Natural killer cell (primary cell): ENCODE measurements around the gene RMC1. TPM values are rescaled to one million over a fixed set of nuclear protein-coding genes. Genes with fewer than 3 reads are reported as not detected.
"Not testable (repeated sequence)": the region's sequence is repeated elsewhere in the genome, so short reads cannot be mapped to it uniquely, and the experiment has no call there.

Experiments used
- ATAC-seq, 3 donors: fragments of 150-1000 bp in 2 of 3; fragments of 200-7000 bp in 1 of 3; cut with Tn5 transposase; 1 replicate in 1 of 3; 2 replicates in 2 of 3; pipeline ENCODE4 v1.10.0; 2021; ENCODE audit warnings: mild to moderate bottlenecking in 2 of 3, moderate library complexity in 2 of 3
- DNase-seq, 2 donors: peaks; one replicate each; pipeline versions ENCODE4 v3.0.0 to v3.0.0-alpha.2; 2013 to 2021; ENCODE audit warnings: mixed read lengths in 1 of 2
- H3K27ac ChIP-seq: one replicate; pipeline ENCODE4 v1.5.1; 2013; ENCODE audit warnings: mild to moderate bottlenecking, low read length
- H3K27me3 ChIP-seq: one replicate; pipeline ENCODE4 v1.6.1; 2013; ENCODE audit warnings: low read length; ENCODE audit not compliant: control insufficient read depth, insufficient read depth
- H3K36me3 ChIP-seq: one replicate; pipeline ENCODE4 v1.6.1; 2013; ENCODE audit warnings: low read length; ENCODE audit not compliant: control insufficient read depth, insufficient read depth
- H3K4me1 ChIP-seq: one replicate; pipeline ENCODE4 v1.6.1; 2013; ENCODE audit warnings: low read length; ENCODE audit not compliant: control insufficient read depth, insufficient read depth
- H3K4me3 ChIP-seq: one replicate; pipeline ENCODE4 v1.5.1; 2013; ENCODE audit warnings: low read length
- H3K9me3 ChIP-seq: one replicate; pipeline ENCODE4 v1.6.1; 2013; ENCODE audit warnings: low read length; ENCODE audit not compliant: control insufficient read depth, insufficient read depth
- H3K27ac Mint-ChIP-seq, 2 donors: one replicate each; pipeline ENCODE4 v1.8.0; 2022; ENCODE audit warnings: mild to moderate bottlenecking in 2 of 2, mixed read lengths in 2 of 2, moderate library complexity in 1 of 2
- H3K27me3 Mint-ChIP-seq, 2 donors: one replicate each; pipeline ENCODE4 v1.8.0; 2022; ENCODE audit warnings: low read depth in 2 of 2, mixed read lengths in 2 of 2
- H3K36me3 Mint-ChIP-seq: one replicate; pipeline ENCODE4 v1.8.0; 2022; ENCODE audit warnings: mixed read lengths
- H3K4me1 Mint-ChIP-seq, 2 donors: one replicate each; pipeline ENCODE4 v1.8.0; 2022; ENCODE audit warnings: mixed read lengths in 2 of 2
- H3K4me3 Mint-ChIP-seq: one replicate; pipeline ENCODE4 v1.8.0; 2022; ENCODE audit warnings: mild to moderate bottlenecking, moderate library complexity, mixed read lengths
- H3K9me3 Mint-ChIP-seq, 2 donors: one replicate each; pipeline ENCODE4 v1.8.0; 2022; ENCODE audit warnings: mixed read lengths in 2 of 2
- WGBS: methylation state at CpG from one replicate; pipeline ENCODE4 v1.1.7; 2013; ENCODE audit warnings: missing lambda C conversion rate; ENCODE audit not compliant: insufficient coverage; 5-methylcytosine and 5-hydroxymethylcytosine counted together
- intact Hi-C: fragments of 100-400 bp; cut with micrococcal nuclease; formaldehyde crosslinking; loops from one replicate; pipeline ENCODE4 v1.14.2; 2022
- total RNA-seq, 4 donors: library from RNA; stranded (reverse); fragments of 120-200 nt in 1 of 4; gene quantifications; one replicate each; pipeline versions ENCODE4 v1.2.3 to v1.2.4, GENCODE V29; 2013 to 2022
- TF ChIP-seq, protein P1 (sequence below): fragments of 200-600 bp; IDR thresholded peaks from one replicate; pipeline ENCODE4 v1.8.0; 2022; ENCODE audit warnings: antibody characterized with exemption

The RMC1 gene
- total RNA-seq, 3 donors from 2014 or later (not counting 1 experiment from before 2014, with no cell fraction given), result 71.1 to 84.4 (median 77.2) TPM

DNA sequence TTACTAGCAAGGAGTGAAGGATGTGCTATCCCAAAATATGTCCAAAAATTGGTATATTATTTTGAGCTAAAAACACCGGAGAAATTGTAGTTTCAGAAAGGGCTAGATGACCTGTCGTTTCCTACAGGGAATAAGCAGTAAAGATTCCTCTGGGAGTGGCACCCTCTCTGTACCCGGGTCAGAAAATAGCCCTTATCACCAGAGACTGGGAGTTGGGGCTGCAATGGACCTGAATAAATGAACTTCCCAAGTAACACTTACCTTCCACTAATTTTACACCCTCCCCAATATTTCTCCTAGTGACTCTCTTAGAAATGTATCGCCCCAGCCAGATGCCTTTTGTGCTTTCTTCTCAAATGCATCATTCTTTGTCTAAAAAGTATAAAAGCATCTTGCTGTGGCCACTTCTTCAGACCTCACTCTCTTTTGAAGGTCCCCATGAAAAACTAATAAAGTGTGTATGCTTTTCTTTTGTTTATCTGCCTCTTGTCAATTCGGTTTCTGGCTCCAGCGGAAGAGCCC, 734 bp upstream of the RMC1 start:
- Mint-ChIP-seq H3K27me3 (no peaks in the 10 kb centered on the region), H3K4me3 (peak overlapping the region; percentile 86), H3K27ac (peak overlapping the region; percentile 88 to 94), H3K36me3 (no peaks in the 10 kb centered on the region), H3K4me1 (peaks cover 54 to 56% of the 10 kb centered on the region in 2 donors), H3K9me3 (no peaks in the 10 kb centered on the region)
- Histone ChIP-seq H3K4me3 (peak overlapping the region; percentile 73), H3K36me3 (peaks cover 3% of the 10 kb centered on the region), H3K27me3 (no peaks in the 10 kb centered on the region), H3K9me3 (no peaks in the 10 kb centered on the region), H3K4me1 (peaks cover 47% of the 10 kb centered on the region), H3K27ac (peak overlapping the region; percentile 90)
- TF ChIP-seq, protein P1, sequence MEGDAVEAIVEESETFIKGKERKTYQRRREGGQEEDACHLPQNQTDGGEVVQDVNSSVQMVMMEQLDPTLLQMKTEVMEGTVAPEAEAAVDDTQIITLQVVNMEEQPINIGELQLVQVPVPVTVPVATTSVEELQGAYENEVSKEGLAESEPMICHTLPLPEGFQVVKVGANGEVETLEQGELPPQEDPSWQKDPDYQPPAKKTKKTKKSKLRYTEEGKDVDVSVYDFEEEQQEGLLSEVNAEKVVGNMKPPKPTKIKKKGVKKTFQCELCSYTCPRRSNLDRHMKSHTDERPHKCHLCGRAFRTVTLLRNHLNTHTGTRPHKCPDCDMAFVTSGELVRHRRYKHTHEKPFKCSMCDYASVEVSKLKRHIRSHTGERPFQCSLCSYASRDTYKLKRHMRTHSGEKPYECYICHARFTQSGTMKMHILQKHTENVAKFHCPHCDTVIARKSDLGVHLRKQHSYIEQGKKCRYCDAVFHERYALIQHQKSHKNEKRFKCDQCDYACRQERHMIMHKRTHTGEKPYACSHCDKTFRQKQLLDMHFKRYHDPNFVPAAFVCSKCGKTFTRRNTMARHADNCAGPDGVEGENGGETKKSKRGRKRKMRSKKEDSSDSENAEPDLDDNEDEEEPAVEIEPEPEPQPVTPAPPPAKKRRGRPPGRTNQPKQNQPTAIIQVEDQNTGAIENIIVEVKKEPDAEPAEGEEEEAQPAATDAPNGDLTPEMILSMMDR, result no peak
- 40% methylated on average over 6 of the region's 6 CpGs for WGBS
- no peak for DNase-seq
- intact Hi-C loops, result loop anchor here (2.0 to 5.0 kb wide), 2 partner anchors 50 to 70 kb away; partner anchors contain the start of gene RIOK3
- no peak for ATAC-seq

DNA sequence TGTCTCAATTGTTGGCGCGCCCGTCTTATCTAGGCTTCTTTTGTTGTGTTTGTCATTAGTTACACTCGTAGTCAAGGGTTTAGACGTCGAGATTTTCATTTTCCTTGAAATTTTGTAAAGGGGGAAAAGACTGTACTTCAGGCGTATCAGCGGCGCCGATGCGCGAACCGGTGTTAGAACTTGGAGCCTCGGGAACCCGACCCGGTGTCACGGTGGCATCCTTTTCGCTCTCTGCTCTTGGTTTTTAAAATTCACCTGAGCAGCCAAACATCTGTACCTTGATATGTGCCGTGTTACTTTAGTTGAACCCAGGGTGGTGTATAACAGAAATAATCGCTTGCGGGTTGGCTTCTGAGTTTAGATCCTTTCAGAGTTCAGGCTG, 643 bp downstream of the RMC1 start:
- H3K4me3 ChIP-seq, result peak overlapping the region; percentile 81
- peaks cover 5% of the 10 kb centered on the region for H3K36me3 Mint-ChIP-seq
- H3K27ac ChIP-seq, result peak overlapping the region; percentile 64
- peaks cover 9% of the 10 kb centered on the region for H3K36me3 ChIP-seq
- H3K4me3 Mint-ChIP-seq, result peak overlapping the region; percentile 98
- no peaks in the 10 kb centered on the region for H3K27me3 ChIP-seq
- no peaks in the 10 kb centered on the region for H3K9me3 ChIP-seq
- H3K4me1 ChIP-seq, result peaks cover 42% of the 10 kb centered on the region
- TF ChIP-seq, protein P1, result no peak
- H3K27ac Mint-ChIP-seq, result peak overlapping the region; percentile 94
- peaks cover 52 to 54% of the 10 kb centered on the region in 2 donors for H3K4me1 Mint-ChIP-seq
- 2% methylated on average over 21 of the region's 21 CpGs for WGBS
- no peaks in the 10 kb centered on the region for H3K9me3 Mint-ChIP-seq
- intact Hi-C loops, result loop anchor here (1.0 to 5.0 kb wide), 3 partner anchors 51 to 82 kb away; partner anchors contain the start of genes NPC1 and RIOK3
- ATAC-seq, result no peak
- no peaks in the 10 kb centered on the region for H3K27me3 Mint-ChIP-seq
- DNase-seq, result peak in 1 of 2 donors; percentile 45

DNA sequence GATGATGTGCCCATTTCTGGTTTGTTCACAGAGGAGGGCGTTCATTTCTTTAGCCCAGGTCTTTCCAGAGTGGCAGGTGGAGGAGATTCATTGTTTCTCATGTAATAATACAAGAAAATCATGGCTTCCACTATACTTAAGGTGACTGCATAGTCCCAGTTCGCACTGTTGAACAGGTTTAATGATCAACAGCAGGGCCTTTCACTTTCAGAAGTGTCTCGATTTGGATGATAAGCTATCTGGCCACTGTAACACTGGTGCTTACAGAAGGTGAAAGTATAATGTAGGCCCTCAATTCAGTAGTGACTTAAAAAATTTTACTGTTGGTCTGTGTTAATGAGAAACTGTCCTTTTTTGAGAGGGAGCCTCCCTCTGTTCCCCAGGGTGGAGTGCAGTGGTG, 1.4 kb downstream of the RMC1 start:
- H3K27me3 Mint-ChIP-seq, result no peaks in the 10 kb centered on the region
- intact Hi-C loops, result loop anchor here (1.0 to 5.0 kb wide), 2 partner anchors 68 to 82 kb away; partner anchors contain the start of gene NPC1
- H3K27me3 ChIP-seq, result no peaks in the 10 kb centered on the region
- no peaks in the 10 kb centered on the region for H3K9me3 Mint-ChIP-seq
- 23% methylated on average over 3 of the region's 3 CpGs for WGBS
- peak overlapping the region; percentile 64 for H3K27ac ChIP-seq
- H3K4me1 ChIP-seq, result peaks cover 35% of the 10 kb centered on the region
- H3K4me3 Mint-ChIP-seq, result peak overlapping the region; percentile 98
- peaks cover 10% of the 10 kb centered on the region for H3K36me3 ChIP-seq
- H3K4me3 ChIP-seq, result peak overlapping the region; percentile 81
- peak overlapping the region; percentile 94 for H3K27ac Mint-ChIP-seq
- peaks cover 7% of the 10 kb centered on the region for H3K36me3 Mint-ChIP-seq
- no peak for ATAC-seq
- TF ChIP-seq, protein P1, result no peak
- peaks cover 46% of the 10 kb centered on the region in 2 donors for H3K4me1 Mint-ChIP-seq
- peak in 1 of 2 donors; percentile 52 for DNase-seq
- H3K9me3 ChIP-seq, result no peaks in the 10 kb centered on the region

DNA sequence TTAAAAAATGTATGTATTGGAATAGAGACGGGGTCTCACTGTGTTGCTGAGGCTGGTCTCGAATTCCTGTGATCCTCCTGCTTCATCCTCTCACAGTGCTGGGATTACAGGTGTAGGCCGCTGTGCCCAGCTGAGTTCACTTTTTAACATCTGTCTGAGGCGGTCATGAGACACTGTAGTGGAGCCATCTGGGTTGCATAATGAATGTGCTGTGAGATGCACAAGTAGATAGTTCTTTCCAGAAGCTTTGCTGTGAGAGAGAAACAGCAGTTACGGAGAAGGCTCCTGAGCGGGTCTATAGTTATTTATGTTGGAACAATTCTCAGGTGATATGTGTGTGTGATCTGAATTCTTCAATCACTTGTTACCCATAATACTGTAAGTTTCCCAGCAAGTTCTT, 3.1 kb downstream of the RMC1 start:
- H3K36me3 Mint-ChIP-seq, result peaks cover 19% of the 10 kb centered on the region
- Histone ChIP-seq H3K9me3 (no peaks in the 10 kb centered on the region), H3K4me1 (peaks cover 31% of the 10 kb centered on the region), H3K36me3 (peaks cover 23% of the 10 kb centered on the region), H3K4me3 (no peak overlapping the region), H3K27ac (no peak overlapping the region), H3K27me3 (no peaks in the 10 kb centered on the region)
- no peak overlapping the region for H3K27ac Mint-ChIP-seq
- DNase-seq, result no peak
- peak overlapping the region; percentile 1 for H3K4me3 Mint-ChIP-seq
- TF ChIP-seq, protein P1, result no peak
- intact Hi-C loops, result no loop called here
- peaks cover 45 to 46% of the 10 kb centered on the region in 2 donors for H3K4me1 Mint-ChIP-seq
- H3K27me3 Mint-ChIP-seq, result no peaks in the 10 kb centered on the region
- no peaks in the 10 kb centered on the region for H3K9me3 Mint-ChIP-seq
- ATAC-seq, result no peak
- 89% methylated on average over 6 of the region's 6 CpGs for WGBS

DNA sequence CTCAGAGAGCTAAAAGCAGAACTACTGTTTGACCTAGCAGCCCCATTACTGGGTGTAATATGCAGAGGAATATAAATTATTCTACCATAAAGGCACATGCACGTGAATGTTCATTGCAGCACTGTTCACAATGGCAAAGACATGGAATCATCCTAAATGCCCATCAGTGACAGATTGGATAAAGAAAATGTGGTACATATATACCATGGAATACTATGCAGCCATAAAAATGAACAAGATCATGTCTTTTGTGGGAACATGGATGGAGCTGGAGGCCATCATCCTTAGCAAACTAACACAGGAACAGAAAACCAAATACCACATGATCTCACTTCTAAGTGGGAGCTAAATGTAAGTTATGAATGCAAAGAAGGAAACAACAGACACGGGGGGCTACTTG, 7.6 kb downstream of the RMC1 start:
- H3K9me3 Mint-ChIP-seq, H3K27me3 Mint-ChIP-seq, H3K9me3 ChIP-seq, H3K27ac ChIP-seq, intact Hi-C loops, H3K4me3 Mint-ChIP-seq, DNase-seq, H3K4me3 ChIP-seq, H3K27ac Mint-ChIP-seq, H3K4me1 ChIP-seq, ATAC-seq, H3K27me3 ChIP-seq: not testable (repeated sequence)
- peaks cover 28 to 31% of the 10 kb centered on the region in 2 donors for H3K4me1 Mint-ChIP-seq
- H3K36me3 Mint-ChIP-seq, result peaks cover 25% of the 10 kb centered on the region
- H3K36me3 ChIP-seq, result peaks cover 38% of the 10 kb centered on the region
- WGBS, result 92% methylated on average over 1 of the region's 2 CpGs
